HEK293T (cell line): ENCODE results near the gene RAB3A.

Source experiments
- CTCF ChIA-PET: fragments of 350-600 bp; formaldehyde crosslinking; extraction: SDS; loops from one replicate; lab custom pipeline; 2021; ENCODE audit warnings: antibody characterized with exemption, inconsistent platforms; lab: Yijun Ruan, JAX
- POLR2A ChIA-PET: fragments of 350-600 bp; formaldehyde crosslinking; extraction: SDS; loops from one replicate; lab custom pipeline; 2020; ENCODE audit warnings: antibody characterized with exemption, inconsistent platforms; lab: Yijun Ruan, JAX
- DNase-seq: peaks from one replicate; pipeline ENCODE4 v3.0.0; 2012; ENCODE audit warnings: mixed read lengths; ENCODE audit errors: extremely low spot score
- ARNT ChIP-seq: fragments of 450-650 bp; IDR thresholded peaks from 2 replicates; pipeline ENCODE4 v1.6.1; 2017; ENCODE audit warnings: mild to moderate bottlenecking
- BHLHE40 ChIP-seq: fragments of 450-650 bp; IDR thresholded peaks from 2 replicates; pipeline ENCODE4 v1.6.1; 2016; ENCODE audit warnings: mild to moderate bottlenecking, moderate library complexity, borderline replicate concordance
- CTBP1 ChIP-seq: fragments of 450-650 bp; IDR thresholded peaks from 2 replicates; pipeline ENCODE4 v1.6.1; 2016; ENCODE audit warnings: borderline replicate concordance
- ELF4 ChIP-seq: fragments of 450-650 bp; IDR thresholded peaks from 2 replicates; pipeline ENCODE4 v1.6.1; 2017; ENCODE audit warnings: antibody characterized with exemption
- FOXA1 ChIP-seq: fragments of 450-650 bp; IDR thresholded peaks from 2 replicates; pipeline ENCODE4 v1.6.1; 2016; ENCODE audit warnings: mild to moderate bottlenecking
- FOXK2 ChIP-seq: fragments of 450-650 bp; IDR thresholded peaks from 2 replicates; pipeline ENCODE4 v1.6.1; 2016; ENCODE audit warnings: mild to moderate bottlenecking
- FOXM1 ChIP-seq: fragments of 450-650 bp; IDR thresholded peaks from 2 replicates; pipeline ENCODE4 v1.6.1; 2017; ENCODE audit warnings: mild to moderate bottlenecking, borderline replicate concordance
- HDGF ChIP-seq: fragments of 450-650 bp; IDR thresholded peaks from 2 replicates; pipeline ENCODE4 v1.6.1; 2017; ENCODE audit warnings: antibody characterized with exemption, borderline replicate concordance
- L3MBTL2 ChIP-seq: fragments of 450-650 bp; conservative IDR thresholded peaks from 2 replicates; pipeline ENCODE4 v1.6.1; 2016; ENCODE audit warnings: mild to moderate bottlenecking
- LEF1 ChIP-seq: fragments of 450-650 bp; IDR thresholded peaks from 2 replicates; pipeline ENCODE4 v1.6.1; 2017; ENCODE audit warnings: mild to moderate bottlenecking, borderline replicate concordance
- NFRKB ChIP-seq: fragments of 450-650 bp; IDR thresholded peaks from 2 replicates; pipeline ENCODE4 v1.6.1; 2016; ENCODE audit warnings: mild to moderate bottlenecking, moderate library complexity
- PKNOX1 ChIP-seq: fragments of 450-650 bp; IDR thresholded peaks from 2 replicates; pipeline ENCODE4 v1.6.1; 2016
- SP1 ChIP-seq: fragments of 450-650 bp; IDR thresholded peaks from 2 replicates; pipeline ENCODE4 v1.6.1; 2017
- SUZ12 ChIP-seq: fragments of 450-650 bp; IDR thresholded peaks from 2 replicates; pipeline ENCODE4 v1.6.1; 2016; ENCODE audit warnings: mild to moderate bottlenecking
- TARDBP ChIP-seq: fragments of 450-650 bp; IDR thresholded peaks from 2 replicates; pipeline ENCODE4 v1.6.1; 2016
- ZNF384 ChIP-seq: fragments of 450-650 bp; IDR thresholded peaks from 2 replicates; pipeline ENCODE4 v1.6.1; 2016

RAB3A gene

GRCh38 chr19:18171605-18172327 lies 32.1 kb downstream of the RAB3A start:
- POLR2A ChIA-PET = no interaction called here
- TF ChIP-seq SP1 (no peak), NFRKB (no peak), TARDBP (no peak), FOXM1 (no peak), ZNF384 (no peak), BHLHE40 (no peak), SUZ12 (no peak), L3MBTL2 (no peak), CTBP1 (no peak), ARNT (no peak), LEF1 (no peak)
- DNase-seq = no peak
- CTCF ChIA-PET = interaction anchor here (0.7 to 1.7 kb wide), 2 partner anchors 35 to 58 kb away, joined by 3 to 6 read pairs; no protein-coding TSS in a partner anchor

DNA sequence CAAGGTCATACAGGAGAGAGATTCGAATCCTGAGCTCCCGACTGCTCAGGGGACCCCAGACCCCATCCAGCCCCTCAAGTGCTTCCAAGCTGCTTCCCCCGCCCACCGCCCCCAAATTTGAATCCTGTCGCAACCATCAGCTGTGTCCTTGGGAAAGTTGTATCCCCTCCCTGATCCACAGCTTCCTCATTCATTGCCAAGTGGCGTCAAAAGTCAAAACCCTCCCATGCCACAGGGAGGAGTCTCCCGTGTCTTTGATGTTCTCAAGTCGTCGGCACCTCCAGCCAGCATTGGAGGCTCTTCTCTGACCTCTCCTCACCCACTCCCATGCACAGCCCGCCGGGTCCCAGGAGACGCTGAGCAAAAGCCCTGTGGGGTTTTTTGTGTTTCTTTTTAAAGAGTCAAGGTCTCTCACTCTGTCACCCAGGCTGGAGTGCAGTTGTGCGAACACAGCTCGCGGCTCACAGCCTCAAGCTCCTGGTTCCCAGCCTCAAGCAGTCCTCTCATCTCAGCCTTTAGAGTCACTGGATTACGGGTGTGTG lies 33.1 kb downstream of the RAB3A start:
- DNase-seq = no peak
- no peak for TF ChIP-seq HDGF
- no peak for TF ChIP-seq CTBP1
- no peak for TF ChIP-seq FOXM1
- no peak for TF ChIP-seq ZNF384
- TF ChIP-seq LEF1 = no peak
- TF ChIP-seq PKNOX1 = no peak
- no peak for TF ChIP-seq NFRKB
- no peak for TF ChIP-seq SUZ12
- no peak for TF ChIP-seq ELF4
- no peak for TF ChIP-seq BHLHE40
- CTCF ChIA-PET = interaction anchor here (0.7 to 1.7 kb wide), 2 partner anchors 34 to 57 kb away, joined by 3 to 6 read pairs; no protein-coding TSS in a partner anchor
- POLR2A ChIA-PET = no interaction called here

GRCh38 chr19:18168673-18169381 lies 35.0 kb downstream of the RAB3A start:
- ChIA-PET POLR2A (no interaction called here), CTCF (interaction anchor here (0.7 to 1.3 kb wide), 5 partner anchors 30 to 107 kb away, joined by 3 to 8 read pairs (median 3); no protein-coding TSS in a partner anchor)
- no peak for DNase-seq
- TF ChIP-seq LEF1 (no peak), ELF4 (no peak), SP1 (no peak), HDGF (no peak), L3MBTL2 (no peak), FOXM1 (no peak), FOXK2 (no peak), BHLHE40 (no peak), CTBP1 (no peak), SUZ12 (no peak), ZNF384 (no peak), PKNOX1 (no peak), ARNT (no peak), FOXA1 (no peak), TARDBP (no peak), NFRKB (no peak)

- TF ChIP-seq ARNT (no peak), NFRKB (no peak), CTBP1 (no peak), TARDBP (no peak), FOXA1 (no peak), FOXM1 (no peak), HDGF (no peak), SUZ12 (no peak), FOXK2 (no peak), LEF1 (no peak), L3MBTL2 (no peak), SP1 (no peak)
- ChIA-PET POLR2A (no interaction called here), CTCF (interaction anchor here (0.7 to 1.3 kb wide), 7 partner anchors 14 to 161 kb away, joined by 3 to 8 read pairs (median 3); no protein-coding TSS in a partner anchor)
- peak; percentile 82 for DNase-seq
Observed at GRCh38 chr19:18167975-18168645, 35.7 kb downstream of the RAB3A start.

GRCh38 chr19:18167011-18167410 lies 36.8 kb downstream of the RAB3A start:
- ChIA-PET CTCF (interaction anchor here (1.1 kb wide), 1 partner anchor 54 kb away, joined by 3 read pairs; no protein-coding TSS in a partner anchor), POLR2A (no interaction called here)
- no peak for DNase-seq
- TF ChIP-seq FOXA1 (no peak), ELF4 (no peak), TARDBP (no peak), FOXM1 (no peak), ARNT (no peak), NFRKB (no peak), ZNF384 (no peak), SP1 (no peak), PKNOX1 (no peak), FOXK2 (no peak), BHLHE40 (no peak), LEF1 (no peak), SUZ12 (no peak), CTBP1 (no peak), L3MBTL2 (no peak), HDGF (no peak)
